WTC11 (cell line): Measurements from ENCODE around the gene PRICKLE3.

Source experiments
- CREB1 ChIP-seq: sonication (generic); formaldehyde crosslinking; IDR thresholded peaks from 2 replicates; pipeline ENCODE4 v1.8.0; 2023; ENCODE audit warnings: mild to moderate bottlenecking, missing genetic modification reagents
- ESRRA ChIP-seq: sonication (generic); formaldehyde crosslinking; IDR thresholded peaks from 2 replicates; pipeline ENCODE4 v1.8.1; 2022; ENCODE audit warnings: mild to moderate bottlenecking, missing genetic modification reagents, borderline replicate concordance
- FOXJ3 ChIP-seq: sonication (generic); formaldehyde crosslinking; IDR thresholded peaks from 2 replicates; pipeline ENCODE4 v1.9.0; 2021; ENCODE audit warnings: missing genetic modification reagents, mild to moderate bottlenecking, borderline replicate concordance
- FOXP1 ChIP-seq: sonication (generic); formaldehyde crosslinking; IDR thresholded peaks from 2 replicates; pipeline ENCODE4 v1.8.0; 2022; ENCODE audit warnings: missing genetic modification reagents, mild to moderate bottlenecking, moderate library complexity, borderline replicate concordance
- NR2C2 ChIP-seq: sonication (generic); formaldehyde crosslinking; IDR thresholded peaks from 2 replicates; pipeline ENCODE4 v1.8.0; 2022; ENCODE audit warnings: mild to moderate bottlenecking, missing genetic modification reagents
- PRRX2 ChIP-seq: fragments of 250-450 bp; sonication (Bioruptor Pico); IDR thresholded peaks from 2 replicates; pipeline ENCODE4 v1.8.0; 2021; ENCODE audit warnings: mild to moderate bottlenecking
- RELA ChIP-seq: sonication (generic); formaldehyde crosslinking; IDR thresholded peaks from 2 replicates; pipeline ENCODE4 v1.8.1; 2022; ENCODE audit warnings: missing genetic modification reagents, mild to moderate bottlenecking, borderline replicate concordance
- TEAD1 ChIP-seq: sonication (generic); formaldehyde crosslinking; IDR thresholded peaks from 2 replicates; pipeline ENCODE4 v1.8.0; 2022; ENCODE audit warnings: mild to moderate bottlenecking, missing genetic modification reagents
- ZNF121 ChIP-seq: sonication (generic); formaldehyde crosslinking; IDR thresholded peaks from 2 replicates; pipeline ENCODE4 v1.8.0; 2023; ENCODE audit warnings: missing genetic modification reagents
- TF ChIP-seq, protein P1 (sequence below): fragments of 200-600 bp; IDR thresholded peaks from 2 replicates; pipeline ENCODE4 v1.8.0; 2022; ENCODE audit warnings: antibody characterized with exemption
- TF ChIP-seq, protein P2 (sequence below): sonication (generic); formaldehyde crosslinking; IDR thresholded peaks from 2 replicates; pipeline ENCODE4 v1.8.0; 2022; ENCODE audit warnings: mild to moderate bottlenecking, missing genetic modification reagents
- TF ChIP-seq, protein P3 (sequence below): sonication (generic); formaldehyde crosslinking; IDR thresholded peaks from 2 replicates; pipeline ENCODE4 v1.8.1; 2023; ENCODE audit warnings: mild to moderate bottlenecking, moderate library complexity, missing genetic modification reagents
- TF ChIP-seq, protein P4 (sequence below): sonication (generic); formaldehyde crosslinking; IDR thresholded peaks from 2 replicates; pipeline ENCODE4 v1.8.1; 2023; ENCODE audit warnings: mild to moderate bottlenecking, missing genetic modification reagents, moderate library complexity
- TF ChIP-seq, protein P5 (sequence below): sonication (generic); formaldehyde crosslinking; IDR thresholded peaks from 2 replicates; pipeline ENCODE4 v1.8.0; 2022; ENCODE audit warnings: mild to moderate bottlenecking, missing genetic modification reagents

DNA sequence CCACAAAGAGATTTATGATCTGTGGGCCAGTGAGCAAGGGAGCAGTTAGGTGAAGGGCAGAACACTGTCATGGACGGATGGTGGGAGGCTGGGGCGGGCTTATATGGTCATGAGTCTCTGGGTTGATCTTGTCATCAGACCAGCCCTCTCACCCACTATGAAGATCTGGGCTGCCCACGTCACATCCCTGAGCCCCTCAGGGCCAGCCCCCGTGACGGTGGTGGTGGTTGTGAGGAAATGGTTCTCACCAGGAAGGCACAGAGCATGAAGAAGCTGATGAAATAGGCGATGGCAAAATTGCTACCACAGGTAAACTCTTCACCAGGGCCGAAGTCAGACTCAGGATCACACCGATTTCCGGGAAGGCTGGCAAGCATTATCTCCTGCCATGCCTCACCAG is 24.9 kb upstream of the PRICKLE3 start:
- TF ChIP-seq, protein P1, sequence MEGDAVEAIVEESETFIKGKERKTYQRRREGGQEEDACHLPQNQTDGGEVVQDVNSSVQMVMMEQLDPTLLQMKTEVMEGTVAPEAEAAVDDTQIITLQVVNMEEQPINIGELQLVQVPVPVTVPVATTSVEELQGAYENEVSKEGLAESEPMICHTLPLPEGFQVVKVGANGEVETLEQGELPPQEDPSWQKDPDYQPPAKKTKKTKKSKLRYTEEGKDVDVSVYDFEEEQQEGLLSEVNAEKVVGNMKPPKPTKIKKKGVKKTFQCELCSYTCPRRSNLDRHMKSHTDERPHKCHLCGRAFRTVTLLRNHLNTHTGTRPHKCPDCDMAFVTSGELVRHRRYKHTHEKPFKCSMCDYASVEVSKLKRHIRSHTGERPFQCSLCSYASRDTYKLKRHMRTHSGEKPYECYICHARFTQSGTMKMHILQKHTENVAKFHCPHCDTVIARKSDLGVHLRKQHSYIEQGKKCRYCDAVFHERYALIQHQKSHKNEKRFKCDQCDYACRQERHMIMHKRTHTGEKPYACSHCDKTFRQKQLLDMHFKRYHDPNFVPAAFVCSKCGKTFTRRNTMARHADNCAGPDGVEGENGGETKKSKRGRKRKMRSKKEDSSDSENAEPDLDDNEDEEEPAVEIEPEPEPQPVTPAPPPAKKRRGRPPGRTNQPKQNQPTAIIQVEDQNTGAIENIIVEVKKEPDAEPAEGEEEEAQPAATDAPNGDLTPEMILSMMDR: no peak
- TF ChIP-seq, protein P2, sequence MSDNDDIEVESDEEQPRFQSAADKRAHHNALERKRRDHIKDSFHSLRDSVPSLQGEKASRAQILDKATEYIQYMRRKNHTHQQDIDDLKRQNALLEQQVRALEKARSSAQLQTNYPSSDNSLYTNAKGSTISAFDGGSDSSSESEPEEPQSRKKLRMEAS (CRISPR knock-in tag): no peak
- no peak for TF ChIP-seq FOXP1 (CRISPR knock-in tag)
- TF ChIP-seq, protein P3, sequence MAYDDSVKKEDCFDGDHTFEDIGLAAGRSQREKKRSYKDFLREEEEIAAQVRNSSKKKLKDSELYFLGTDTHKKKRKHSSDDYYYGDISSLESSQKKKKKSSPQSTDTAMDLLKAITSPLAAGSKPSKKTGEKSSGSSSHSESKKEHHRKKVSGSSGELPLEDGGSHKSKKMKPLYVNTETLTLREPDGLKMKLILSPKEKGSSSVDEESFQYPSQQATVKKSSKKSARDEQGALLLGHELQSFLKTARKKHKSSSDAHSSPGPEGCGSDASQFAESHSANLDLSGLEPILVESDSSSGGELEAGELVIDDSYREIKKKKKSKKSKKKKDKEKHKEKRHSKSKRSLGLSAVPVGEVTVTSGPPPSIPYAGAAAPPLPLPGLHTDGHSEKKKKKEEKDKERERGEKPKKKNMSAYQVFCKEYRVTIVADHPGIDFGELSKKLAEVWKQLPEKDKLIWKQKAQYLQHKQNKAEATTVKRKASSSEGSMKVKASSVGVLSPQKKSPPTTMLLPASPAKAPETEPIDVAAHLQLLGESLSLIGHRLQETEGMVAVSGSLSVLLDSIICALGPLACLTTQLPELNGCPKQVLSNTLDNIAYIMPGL (CRISPR knock-in tag): no peak
- TF ChIP-seq CREB1 (CRISPR knock-in tag): no peak
- TF ChIP-seq, protein P4, sequence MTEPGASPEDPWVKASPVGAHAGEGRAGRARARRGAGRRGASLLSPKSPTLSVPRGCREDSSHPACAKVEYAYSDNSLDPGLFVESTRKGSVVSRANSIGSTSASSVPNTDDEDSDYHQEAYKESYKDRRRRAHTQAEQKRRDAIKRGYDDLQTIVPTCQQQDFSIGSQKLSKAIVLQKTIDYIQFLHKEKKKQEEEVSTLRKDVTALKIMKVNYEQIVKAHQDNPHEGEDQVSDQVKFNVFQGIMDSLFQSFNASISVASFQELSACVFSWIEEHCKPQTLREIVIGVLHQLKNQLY (CRISPR knock-in tag): no peak
- no peak for TF ChIP-seq ESRRA (CRISPR knock-in tag)
- no peak for TF ChIP-seq RELA (CRISPR knock-in tag)
- TF ChIP-seq, protein P5, sequence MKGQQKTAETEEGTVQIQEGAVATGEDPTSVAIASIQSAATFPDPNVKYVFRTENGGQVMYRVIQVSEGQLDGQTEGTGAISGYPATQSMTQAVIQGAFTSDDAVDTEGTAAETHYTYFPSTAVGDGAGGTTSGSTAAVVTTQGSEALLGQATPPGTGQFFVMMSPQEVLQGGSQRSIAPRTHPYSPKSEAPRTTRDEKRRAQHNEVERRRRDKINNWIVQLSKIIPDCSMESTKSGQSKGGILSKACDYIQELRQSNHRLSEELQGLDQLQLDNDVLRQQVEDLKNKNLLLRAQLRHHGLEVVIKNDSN: no peak
- no peak for TF ChIP-seq FOXJ3 (CRISPR knock-in tag)
- TF ChIP-seq TEAD1 (CRISPR knock-in tag): no peak
- TF ChIP-seq NR2C2: no peak
- TF ChIP-seq PRRX2 (CRISPR knock-in tag): no peak
- TF ChIP-seq ZNF121 (CRISPR knock-in tag): no peak
